Amygdala (tissue), 56 donors: ENCODE data around the gene RIPK3.

Source experiments
- DNase-seq, 56 donors: peaks; one replicate each; lab custom pipeline; 2025; lab: John Stamatoyannopoulos, UW

The RIPK3 gene

DNA sequence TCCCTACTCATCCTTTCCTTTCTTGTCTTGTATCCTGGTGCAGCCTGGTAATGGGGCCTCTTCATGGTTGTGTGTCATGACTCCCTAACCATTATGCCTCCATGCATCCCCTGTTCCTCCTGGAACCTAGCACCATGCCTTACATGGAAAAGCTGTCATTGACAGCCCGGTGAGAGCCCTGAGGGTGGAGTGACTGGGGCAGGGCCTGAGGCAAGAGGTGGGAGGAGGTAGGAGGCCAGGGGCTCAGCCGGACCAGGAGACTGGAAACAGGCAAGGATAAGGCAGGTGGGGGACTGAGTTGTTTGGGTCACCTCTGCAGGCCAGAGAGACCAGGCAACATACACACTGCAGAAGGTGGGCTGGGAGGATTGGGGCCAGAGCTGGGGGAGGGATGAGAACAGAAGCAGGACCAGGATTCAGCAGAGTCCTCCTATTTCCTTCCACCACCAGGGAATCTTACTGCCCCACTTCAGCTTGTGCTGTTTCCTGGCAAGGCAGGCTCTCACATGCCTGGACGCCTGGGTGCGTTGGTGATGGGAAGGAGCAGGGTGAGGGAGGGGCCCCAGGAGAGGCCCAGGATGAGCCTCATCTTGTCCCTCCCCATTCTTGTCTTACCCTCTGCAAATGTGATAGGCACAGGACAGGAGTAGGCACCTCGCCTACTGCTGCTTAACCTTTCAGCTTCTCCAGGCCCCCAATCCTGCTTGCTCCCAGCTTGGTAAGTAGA lies 30.1 kb downstream of the RIPK3 start, which contains the start of gene LTB4R2:
Gene LTB4R2 (plus strand): TSS at position 603 of the 727 bp plus-strand sequence. CDS start 525 bp downstream, outside the sequence.
- DNase-seq, result no peak

DNA sequence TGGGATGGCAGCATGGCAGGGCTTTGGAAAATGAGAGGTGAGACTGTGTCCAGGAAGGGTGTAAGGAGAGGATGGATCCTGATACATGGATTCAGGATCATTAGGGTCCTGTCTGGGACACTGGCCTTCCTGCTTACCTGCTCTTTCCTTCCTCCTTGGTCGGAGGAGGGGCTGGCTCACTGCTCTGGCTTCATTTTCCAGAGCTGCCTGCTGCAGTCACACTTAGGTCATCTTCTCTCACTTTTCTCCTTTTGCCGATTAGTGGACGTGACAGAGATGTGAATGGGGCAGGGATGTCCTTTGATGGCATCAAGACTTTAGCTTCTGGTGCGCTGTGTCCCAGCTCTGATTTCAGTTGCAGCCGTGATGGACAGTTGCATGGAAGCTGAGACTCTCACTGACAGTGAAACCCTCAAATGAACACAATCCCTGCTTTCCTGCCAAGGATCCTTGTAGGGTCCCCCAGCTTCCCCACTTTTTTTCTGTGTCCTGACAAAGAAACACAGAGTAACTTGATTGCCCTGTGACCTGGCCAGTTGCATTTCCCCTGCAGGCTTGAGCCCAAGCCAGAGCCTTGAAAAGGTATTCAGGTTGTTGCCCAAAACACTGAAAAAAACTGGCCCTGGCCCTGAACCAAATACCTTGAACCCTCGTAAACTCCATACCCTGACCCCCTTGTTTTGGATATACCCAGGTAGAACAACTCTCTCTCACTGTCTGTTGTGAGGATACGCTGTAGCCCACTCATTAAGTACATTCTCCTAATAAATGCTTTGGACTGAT lies 31.3 kb downstream of the RIPK3 start:
- DNase-seq, result peak in 1 of 56 donors; percentile 23

DNA sequence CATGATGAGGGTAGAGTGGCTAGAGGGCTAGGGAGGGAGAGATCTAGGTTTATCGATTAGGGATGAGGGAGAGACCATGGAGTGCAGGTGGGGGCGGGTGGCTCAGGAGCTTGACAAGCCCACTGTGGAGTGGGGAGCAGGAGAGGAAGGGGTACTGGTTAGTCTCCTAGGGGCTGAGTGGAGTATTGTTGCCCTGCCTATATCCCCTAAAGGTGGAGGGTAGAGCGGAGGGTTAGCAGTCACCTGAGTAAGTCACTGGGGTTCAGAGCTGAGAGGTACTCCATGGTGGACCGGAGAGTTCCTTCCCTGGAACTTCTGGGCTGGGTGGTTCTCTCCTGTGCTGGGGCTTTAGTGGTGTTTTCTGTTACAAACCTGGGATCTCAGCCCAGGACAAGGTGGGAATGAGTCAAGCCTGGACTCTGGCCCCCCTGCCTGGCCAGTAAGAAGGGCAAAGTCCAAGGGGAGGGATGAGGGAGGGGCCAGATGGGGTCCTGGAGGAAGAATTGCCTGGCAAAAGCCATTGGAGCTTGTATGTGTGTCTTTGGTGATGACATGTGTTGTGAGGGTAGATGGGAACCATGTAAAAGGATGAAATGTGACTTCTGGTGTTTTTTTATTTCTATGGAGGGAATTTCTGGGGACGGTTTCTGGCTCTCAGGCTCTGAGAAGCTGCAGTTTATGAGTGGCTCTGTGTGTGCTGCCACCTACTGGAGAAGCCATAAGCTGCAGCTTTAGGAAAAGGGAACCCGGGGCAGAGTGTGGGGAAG lies 32.0 kb downstream of the RIPK3 start, which contains the start of gene CIDEB:
Gene CIDEB (minus strand): TSS at position 403 of the 767 bp plus-strand sequence. CDS start 119 bp downstream, at position 284.
- DNase-seq, result peak in 28 of 56 donors; percentile 6 to 75 (median 25)

DNA sequence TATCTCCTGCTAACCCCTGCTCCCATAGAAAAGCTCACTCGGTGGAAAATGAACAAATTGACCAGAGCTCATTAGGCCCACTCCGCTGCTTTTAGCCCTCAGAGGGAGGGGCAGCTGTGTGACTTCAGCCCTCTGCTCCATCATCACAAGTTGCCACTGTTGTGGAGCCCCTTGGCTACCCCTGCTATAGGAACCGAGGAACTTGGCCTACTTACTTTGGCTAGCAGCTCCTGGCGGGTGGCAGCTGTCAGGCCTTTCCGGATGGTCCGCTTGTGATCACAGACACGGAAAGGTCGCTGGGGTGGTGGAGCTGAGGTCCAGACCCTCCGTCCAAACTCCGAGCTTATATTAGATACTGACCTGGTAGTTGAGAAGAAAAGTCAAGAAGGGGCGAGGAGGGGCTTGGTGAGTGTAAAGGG lies 32.6 kb downstream of the RIPK3 start:
- no peak for DNase-seq

DNA sequence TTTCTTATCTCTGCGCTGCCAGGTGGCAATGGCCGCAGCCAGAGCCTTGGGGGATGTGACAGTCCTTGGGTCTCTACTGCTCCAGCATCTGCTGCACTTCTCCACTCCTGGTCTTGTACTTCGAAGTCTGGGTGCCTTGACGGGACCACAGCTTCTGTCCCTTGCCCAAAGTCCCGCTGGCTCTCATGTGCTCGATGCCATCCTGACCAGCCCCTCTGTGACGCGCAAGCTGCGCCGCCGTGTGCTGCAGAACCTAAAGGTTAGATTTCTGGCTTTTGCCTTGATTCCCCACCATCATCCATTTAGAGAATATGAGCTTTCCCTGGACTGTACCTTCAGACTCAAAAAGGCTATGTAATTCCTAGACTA lies 35.8 kb downstream of the RIPK3 start:
- DNase-seq, result no peak

DNA sequence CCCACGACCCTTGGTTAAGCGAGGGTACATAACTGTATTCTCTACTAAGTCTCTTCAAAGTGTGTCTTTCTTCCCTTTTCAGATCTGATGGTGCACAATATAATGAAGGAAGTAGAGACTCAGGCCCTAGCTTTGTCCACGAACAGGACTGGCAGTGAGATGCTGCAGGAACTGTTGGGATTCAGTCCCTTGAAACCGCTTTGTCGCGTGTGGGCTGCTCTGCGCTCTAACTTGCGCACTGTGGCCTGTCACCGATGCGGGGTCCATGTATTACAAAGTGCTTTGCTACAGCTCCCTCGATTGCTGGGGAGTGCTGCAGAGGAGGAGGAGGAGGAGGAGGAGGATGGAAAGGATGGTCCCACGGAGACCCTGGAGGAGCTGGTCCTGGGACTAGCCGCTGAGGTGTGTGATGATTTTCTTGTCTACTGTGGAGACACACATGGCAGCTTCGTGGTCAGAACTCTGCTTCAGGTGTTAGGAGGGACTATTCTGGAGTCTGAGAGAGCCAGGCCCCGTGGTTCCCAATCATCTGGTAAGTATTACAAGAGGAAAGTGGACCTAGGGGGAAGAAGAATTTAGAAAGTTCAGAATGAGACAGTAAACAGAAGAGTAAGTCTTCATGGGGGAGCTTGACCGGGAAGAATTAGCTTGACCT lies 39.3 kb downstream of the RIPK3 start:
- no peak for DNase-seq

DNA sequence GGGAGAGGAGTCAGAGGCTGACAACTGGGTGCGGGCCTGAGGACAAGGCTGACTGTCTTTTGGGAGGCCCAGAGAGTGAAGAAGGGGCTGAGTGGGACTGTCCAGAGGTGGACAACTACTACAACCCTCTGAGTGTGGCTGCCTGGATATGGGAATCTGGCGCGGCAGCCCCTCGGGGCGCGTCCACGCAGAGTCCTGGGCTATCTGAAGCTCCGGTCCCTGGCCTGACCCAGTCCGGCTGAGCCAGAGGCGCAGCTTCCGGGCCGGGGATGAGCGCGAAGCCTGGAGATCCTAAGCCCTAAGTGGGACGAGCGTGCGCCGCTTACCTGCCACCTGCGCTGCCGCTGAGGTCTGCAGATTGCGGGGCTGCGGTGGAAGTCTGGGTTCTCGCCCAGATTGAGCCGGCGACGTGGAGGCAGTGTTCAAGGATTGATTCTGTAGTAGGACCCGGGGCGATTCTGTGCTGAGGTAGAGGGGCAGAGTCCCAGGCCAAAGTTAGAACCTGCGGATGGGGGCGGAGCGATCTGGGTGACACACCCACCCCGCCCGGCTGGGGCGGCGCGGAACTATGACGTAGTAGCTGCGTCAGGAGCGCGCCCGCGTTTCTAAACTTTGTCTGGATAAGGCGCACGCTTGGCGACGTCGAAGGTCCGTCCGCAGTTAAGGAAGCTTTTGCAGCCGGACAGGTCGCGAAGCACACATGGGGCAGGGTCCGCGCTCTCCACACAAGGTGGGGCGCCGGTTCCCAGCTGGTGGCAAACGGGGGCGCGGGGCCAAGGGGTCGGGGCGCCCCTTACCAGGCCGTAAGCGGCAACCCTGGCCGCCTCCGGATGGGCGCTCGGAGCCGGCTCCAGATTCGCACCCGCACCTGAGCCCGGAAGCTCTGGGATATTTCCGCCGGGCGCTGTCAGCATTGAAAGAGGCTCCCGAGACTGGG lies 40.3 kb downstream of the RIPK3 start, which contains the start of the genes DHRS1 and NOP9:
Gene DHRS1 (minus strand): TSS at position 526 of the 937 bp plus-strand sequence. CDS start 674 bp downstream, outside the sequence.
Gene NOP9 (plus strand): TSS at position 596 of the 937 bp plus-strand sequence. CDS start 105 bp downstream, at position 701.
- peak; percentile 23 to 93 (median 76) for DNase-seq

DNA sequence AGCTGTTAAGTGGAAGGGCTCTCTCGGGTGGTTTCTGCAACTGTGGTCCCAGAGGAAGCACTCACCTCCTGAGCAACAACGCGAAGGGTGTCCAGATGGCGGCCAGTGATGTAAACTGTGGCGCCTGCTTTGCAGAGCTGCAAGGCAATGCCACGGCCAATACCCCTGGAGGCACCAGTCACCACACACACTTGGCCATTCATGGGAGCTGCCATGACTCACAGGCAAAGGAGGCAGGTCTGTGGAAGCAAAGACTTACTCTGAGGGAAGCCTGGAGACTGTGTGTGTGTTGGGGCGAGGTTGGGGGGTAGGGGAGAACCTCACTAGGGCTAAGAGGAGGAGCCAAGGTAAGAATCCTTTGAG lies 40.9 kb downstream of the RIPK3 start:
- peak in 2 of 56 donors; percentile 20 to 21 for DNase-seq

DNA sequence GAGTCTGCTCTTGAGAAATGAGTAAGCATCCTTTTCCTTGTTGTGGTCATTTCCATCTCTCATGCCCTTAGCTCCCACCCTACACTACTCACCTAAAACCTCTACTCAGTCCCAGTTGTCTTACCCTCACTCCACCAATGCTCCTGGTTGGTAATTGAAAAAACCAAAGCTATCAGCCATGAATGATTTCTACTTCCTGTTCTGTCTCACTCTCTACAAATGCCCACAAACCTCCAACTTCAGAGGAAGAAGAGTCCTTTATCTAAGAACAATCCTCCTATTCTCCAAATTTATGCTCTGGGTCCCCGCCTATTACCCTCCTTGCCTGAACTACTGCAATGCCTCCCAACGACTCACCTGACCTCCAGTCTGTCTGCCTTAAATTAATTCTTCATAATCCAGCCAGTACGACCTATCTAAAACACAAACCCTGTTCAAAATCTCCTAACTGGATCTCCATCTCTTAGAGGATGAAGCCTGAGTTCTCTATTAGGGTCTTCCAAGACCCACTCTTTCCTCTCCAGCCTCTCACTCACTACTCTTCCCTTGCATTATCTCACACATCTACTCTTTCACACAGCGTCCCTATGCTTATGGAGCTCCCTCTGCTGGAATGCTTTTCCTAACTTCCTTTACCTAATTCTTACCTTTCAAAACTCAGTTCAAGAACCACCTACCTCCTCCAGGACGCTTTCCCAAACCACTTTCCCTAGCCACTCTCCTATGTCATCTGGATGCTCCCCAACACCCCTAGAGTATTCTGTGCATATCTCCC lies 42.4 kb downstream of the RIPK3 start:
- DNase-seq, result no peak

DNA sequence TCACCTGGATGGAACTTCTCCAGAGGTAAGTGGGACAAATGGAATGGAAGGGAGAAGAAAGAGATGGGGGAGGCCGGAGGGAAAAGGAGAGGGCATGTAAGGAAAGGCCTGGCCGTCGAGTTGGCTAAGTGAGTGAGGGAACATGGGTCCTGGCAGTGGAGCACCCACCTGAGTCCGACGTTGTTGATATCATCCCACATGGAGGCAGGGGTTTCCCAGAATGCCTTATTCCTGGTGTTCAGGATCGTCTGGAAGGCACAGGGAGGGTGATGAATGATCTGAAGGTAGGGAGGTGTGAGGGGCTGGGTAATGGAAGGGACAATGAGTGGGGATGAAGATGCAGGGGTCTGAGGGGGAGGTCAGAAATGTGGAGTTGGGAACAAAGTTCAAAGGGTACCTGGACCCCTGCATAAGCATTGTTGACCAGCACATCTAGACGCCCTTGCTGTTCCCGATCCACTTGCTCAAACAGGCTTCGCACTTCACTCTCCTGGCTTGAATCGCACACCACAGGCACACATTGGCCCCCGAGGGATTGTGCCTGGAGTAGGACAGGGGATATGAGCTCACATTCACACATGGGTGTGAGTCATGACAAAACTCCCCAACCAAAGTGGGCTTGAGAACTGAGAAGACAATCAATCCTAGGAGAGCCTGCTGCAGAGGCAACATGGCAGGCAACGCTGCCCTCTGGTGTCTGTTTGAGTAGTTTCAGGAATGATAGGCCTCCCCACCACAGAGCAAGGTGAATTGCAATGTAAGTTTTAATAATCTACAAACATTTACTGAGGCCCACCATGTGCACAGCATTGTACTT lies 43.2 kb downstream of the RIPK3 start:
- peak in 36 of 56 donors; percentile 9 to 76 (median 40) for DNase-seq

DNA sequence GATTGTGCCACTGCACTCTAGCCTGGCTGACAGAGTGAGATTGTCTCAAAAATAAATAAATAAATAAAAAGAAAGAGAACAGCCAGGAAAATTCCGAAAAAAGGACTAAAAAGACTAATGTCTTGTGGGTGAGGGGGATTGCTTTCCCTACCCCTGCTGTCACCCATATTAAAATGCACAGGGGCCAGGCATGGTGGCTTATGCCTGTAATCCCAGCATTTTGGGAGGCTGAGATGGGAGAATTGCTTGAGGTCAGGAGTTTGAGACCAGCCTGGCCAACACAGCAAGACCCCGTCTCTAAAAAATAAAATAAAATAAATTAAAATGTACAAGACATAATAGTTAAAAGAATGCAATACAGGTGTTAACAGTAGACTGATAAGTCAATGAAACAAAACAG lies 46.3 kb downstream of the RIPK3 start:
- no peak for DNase-seq

DNA sequence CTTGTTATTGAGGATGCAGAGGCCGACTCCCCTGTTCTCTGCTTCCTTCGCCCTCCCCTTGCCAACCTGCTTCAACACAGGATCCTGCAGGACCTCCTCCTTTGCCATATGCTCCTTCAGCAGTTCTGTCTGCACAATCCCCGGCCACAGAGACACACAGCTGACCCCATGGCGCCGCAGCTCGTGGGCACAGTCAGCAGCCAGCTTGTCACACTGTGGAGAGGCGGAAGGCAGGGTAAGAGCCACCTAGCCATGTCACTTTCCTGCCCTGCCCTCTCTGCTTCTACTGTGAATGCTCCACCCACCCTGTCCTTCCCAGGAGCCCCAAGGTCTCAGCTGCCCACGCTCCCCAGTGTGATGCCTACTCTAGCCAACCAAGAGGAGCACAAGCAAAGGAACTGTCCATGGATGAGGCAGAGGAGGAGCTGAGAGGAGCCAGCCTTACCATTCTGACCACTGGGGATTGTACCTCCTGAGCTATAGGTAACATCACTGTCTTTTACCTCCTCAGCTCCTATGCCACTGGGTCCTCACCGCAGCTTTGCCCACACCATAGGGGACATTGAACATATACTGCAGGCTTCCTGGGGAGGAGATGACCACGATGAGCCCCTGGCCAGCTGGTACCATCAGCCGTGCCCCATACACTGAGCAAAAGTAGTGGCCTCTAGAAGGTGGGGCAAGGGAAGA lies 47.5 kb downstream of the RIPK3 start:
- DNase-seq, result no peak

DNA sequence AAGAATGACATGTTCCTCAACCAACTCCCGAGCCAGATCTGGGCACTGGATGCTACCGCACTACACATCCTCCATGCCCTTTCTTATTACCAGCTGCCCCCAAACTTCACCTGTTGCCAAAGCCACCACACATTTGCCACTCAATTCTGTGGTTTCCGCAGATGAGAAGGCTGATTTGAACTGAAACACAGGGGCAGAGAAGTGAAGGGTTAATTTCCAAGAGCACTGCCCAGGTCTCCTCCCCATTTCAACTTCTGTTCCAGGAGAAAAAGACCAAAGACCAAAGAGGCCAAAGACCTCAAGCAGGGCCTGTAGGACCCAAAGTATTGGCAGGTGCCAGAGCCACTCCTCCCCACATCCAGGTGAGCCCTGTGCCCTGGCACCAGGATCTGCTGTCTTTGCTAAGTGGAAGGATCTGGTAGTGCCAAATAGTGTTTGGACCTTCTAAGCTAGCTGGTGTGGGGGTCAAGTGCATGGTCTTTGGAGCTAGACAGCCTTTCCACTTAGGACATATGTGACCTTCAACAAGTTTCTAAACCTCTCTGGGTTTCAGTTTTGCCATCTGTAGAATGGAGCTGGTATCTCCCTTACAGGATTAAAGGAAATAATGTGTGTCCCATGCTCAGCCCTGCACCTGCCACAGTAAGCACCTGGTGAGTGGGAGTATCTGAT lies 48.2 kb downstream of the RIPK3 start:
- no peak for DNase-seq

DNA sequence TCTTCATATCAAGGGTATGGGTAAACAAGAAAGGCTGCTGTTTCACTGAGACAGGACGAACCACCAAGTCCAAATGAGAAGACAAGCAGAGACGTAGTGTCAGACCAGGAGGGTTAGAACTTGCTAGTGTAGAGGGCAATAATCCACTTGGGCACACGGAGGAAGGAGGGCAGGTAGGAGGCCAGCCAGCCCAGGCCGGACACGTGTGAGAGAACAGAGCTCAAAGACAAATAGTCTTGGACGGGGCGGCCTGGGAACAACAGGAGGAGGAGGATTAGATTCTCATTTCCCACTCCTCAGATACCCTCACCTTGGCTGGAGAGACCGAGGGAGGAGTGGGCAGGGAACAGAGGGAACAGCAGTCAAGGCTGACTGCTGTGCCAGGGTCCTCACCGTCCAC lies 49.0 kb downstream of the RIPK3 start:
- DNase-seq, result no peak

DNA sequence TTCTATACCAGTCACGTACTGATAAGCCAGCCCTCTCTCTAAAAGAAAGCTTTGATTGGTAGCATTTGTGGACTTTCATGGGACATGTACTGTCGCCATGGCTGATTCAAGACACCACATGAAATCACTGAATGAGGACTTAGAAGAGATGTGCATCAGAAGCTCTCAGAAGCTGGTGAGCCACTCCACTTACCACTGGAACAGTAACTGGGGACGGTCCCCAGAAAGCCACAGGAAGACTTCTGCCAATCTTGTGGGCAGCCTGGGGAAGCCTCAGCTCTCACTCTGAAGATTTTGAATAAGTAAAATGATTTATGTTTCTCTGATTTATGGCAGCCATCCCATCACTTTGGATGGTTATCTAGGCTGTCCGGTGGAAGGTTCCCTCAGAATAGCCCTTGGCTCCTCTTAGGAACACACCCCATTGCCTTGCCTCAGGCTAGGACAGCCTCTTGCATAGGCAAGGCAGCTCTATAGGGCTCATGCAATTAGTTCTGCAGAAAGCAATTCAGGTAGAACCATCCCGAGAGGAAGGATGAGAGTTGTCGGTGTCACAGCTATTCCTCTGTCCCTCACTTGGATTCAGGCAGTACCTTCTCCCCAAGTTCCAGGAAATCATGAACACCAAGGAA lies 50.0 kb downstream of the RIPK3 start:
- DNase-seq, result no peak

DNA sequence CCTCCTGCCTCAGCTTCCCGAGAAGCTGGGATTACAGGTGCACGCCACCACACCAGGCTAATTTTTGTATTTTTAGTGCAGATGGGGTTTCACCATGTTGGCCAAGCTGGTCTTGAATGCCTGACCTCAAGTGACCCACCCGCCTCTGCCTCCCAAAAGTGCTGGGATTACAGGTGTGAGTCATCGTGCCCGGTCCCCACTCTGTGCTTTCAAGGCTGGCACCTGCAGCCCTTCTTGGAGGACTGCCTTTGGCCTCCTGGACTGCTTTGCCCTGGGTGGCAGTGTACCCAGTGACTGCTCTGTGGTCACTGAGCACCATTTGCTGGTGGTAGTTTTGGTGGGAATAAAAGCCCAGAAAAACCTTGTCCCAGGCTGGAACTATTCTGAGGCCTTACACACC lies 52.8 kb downstream of the RIPK3 start:
- no peak for DNase-seq
